Peyer's patch (tissue), 4 donors: Measurements from ENCODE around the gene LRRC1.

ENCODE experiments used
- CTCF ChIP-seq, 6 experiments: fragments of 450-650 bp in 4 of 6; fragments of 200-600 bp in 2 of 6; sonication (generic) in 1 of 6; IDR thresholded peaks; one replicate each; pipeline ENCODE4 v1.5.1; 2017 to 2019; ENCODE audit warnings: antibody characterized with exemption in 6 of 6, mild to moderate bottlenecking in 3 of 6, moderate library complexity in 1 of 6
- POLR2A ChIP-seq, 2 donors: fragments of 450-650 bp; IDR thresholded peaks; one replicate each; pipeline ENCODE4 v1.5.1; 2017; ENCODE audit warnings: antibody characterized with exemption in 2 of 2, mild to moderate bottlenecking in 2 of 2, moderate library complexity in 2 of 2

GRCh38 chr6:53912661-53913060 is 117.9 kb downstream of the LRRC1 start:
- TF ChIP-seq CTCF (IDR thresholded peaks at IDR 0.05): no peak
- TF ChIP-seq POLR2A (IDR thresholded peaks at IDR 0.05): no peak
